DMS53 (cell line): ENCODE data around the gene RAB11FIP4.

Source experiments
- DNase-seq: peaks from one replicate; lab custom pipeline; 2025; lab: John Stamatoyannopoulos, UW

Gene RAB11FIP4

DNA sequence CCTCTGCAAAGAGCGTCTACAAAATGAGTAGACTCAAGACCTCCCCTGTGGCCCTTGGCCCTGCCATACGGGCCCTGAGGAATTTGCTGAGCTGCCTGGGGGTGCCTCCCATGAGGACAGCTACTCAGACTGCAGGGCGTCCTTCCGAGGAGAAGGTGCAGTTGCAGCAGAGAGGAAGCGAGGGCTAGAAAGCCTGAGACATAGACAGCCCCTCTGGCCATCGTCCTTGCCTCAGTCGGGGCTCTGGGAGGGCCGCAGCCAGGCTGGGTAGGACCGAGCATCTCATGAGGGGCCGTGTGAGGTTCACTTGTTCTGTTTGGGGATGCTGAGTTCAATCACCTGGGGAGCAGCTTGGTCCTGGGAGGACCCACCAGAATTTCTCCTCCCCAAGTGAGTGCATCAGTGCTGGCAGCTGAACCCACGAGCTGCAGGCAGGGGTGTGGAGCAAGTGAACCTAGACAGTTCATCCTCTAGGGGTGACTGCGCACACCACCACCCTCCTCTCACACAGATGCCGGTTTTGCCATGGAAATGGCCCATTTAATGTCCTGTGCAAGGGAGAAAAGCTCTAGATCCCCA is 20.3 kb downstream of the RAB11FIP4 start:
- no peak for DNase-seq

DNA sequence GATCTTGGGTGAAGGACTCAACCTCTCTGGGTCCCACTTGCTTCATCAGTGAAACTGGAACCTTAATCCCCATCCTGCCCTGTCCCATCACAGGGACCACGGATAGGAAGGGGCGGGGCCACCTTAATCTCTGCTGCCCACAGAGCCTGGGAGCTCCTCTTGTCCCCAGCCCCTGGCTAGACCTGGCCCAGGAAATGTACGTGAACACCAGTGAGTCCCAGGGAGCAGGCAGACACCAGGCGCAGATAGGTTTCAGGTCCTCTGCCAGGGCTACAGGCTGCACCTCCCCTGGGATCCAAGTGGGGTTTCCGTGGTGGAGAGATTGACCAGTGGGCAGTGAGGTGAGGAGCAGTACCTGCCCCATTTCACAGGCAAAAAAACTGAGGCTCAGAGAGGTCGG is 21.0 kb downstream of the RAB11FIP4 start:
- DNase-seq = no peak

DNA sequence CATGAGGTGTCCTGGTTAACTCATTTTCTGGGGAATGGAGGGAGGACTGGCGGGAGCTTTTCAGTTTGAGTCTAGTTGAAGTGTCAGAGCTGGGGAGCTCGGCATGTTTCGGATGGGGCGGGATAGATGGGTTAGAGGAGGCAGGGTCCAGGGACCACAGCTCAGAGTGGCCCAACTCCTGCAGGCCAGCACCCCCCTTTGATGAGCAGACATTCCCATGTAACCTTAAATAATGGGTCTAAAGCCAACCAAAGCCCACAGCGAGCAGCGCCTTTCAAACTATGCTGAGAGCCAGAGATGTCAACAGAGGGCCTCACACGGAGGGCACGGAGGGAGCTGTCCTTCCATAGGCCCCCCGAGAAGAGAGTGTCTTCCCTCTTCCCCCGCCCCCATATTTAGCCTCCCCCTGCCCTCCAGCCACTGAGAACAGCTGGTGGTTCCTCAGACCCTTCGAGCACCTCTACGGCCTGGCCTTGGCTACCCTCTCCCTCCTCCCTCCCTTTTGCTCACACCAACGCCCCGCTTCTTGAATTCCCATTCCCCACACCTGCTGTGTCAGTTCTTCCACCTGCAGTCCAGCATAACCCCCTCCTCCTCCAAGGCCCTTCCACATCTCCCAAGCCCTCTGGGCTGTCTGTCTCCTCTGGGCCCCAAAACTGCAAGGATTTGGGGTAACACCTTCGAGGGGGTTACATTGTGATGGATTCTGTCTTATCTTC is 21.8 kb downstream of the RAB11FIP4 start:
- DNase-seq = no peak

DNA sequence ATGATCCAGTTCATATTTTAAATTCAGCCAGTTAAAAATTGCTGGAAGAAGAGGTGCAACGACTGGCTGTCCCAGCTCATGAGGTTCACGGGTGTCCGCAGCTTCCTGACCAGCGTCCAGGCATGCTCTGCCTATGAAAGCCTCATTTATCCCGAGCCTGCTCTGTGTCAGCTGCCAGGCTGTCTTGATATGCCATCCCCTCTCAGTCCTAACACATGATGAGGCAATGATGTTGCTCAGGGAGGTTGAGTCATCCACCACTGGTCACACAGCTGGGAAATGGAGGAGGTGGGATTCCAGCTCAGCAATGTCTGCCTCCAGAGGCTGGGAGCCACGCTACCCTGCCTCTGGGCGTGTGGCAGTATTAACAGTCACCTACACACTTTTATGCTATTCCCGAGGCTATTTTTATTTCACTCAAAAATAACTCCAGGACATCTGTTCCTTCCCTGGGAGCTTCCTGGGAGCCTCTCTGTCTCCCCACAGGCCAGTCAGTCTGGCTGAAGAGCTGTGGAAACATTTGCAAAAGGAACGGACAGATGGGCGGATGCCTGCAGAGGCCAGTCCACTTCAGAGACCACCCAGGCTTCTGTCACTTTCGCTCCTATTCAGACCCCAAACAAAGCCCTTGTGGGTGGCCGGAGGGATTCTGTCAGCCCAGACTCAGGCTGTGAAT is 22.5 kb downstream of the RAB11FIP4 start:
- DNase-seq = no peak

DNA sequence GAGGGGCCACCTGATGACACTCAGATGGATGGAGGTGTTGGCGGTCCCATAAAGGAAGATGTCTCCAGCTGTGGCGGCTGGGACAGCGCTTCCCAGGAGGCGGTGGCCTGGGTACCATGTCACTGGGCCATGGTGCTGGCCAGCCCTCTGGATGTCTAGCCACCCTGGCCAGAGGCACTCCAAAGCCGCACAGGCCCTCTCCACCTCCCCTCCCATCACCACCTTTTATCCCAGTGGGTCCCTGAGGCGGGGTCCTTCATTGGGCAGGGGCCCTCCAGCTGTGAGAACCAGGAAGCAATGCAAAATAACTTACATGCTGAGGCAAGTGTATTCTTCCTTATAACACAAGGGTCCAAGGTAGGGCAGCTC is 23.1 kb downstream of the RAB11FIP4 start:
- DNase-seq = no peak

DNA sequence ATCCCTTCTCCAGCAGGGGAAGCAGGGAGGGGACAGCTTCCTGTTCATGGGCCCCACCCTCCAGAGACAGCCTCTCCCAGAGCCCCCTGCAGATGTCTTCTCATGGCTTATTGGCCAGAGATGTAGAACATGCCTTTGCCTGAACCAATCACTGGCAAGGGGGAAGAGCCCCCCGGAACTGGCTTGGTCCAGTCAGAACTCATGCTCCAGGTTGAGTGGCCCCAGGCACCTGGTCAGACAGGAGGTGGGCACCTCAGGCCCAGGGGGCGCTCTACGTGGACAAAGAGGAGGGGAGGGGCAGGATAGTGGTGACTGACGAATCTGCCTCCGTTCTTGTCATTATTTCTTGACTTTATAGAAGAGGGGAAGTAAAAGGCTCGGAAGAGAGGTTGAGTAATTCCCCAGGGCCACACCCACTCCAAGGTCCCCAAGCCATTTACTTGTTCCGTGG is 23.6 kb downstream of the RAB11FIP4 start:
- DNase-seq = no peak

DNA sequence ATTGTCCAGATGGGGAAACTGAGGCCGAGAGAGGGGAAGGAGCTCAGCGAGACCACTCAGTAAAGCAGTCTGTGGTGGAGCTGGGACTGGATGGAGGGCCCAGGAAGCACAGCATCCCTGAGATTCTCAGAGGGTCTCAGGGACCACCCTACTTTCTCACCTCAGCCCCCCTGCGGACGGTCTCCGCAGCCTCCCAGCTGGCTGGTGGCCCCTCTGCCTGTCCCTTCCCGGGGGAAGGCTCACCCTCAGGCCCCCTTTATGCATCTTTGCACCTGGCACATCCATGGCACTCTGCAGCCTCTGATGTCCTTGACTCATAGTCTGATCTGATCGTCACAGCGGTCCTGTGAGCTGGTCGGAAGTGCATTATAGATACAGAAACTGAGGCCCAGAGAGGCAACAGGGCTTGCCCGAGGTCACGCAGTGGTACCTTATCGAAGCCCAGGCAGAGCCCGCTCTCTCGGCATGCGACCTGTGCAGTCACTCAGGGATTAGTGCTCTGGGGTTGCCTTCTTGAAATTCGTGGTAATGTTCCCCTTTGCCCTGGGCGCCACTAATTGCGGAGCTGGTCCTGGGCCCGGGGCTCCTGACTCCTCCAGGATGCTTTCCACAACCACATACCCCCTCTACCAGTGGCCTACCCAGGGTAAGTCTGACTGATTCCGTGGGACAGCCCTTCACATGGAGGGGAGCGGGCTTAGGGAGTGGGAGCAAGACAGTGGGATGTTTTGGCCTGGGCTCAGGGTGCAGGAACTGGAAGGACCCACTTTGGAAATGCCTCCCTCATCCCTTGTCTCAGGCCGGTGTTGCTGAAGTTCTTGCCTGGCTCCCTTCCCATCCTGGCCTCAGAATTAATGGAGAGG is 24.4 kb downstream of the RAB11FIP4 start:
- no peak for DNase-seq

DNA sequence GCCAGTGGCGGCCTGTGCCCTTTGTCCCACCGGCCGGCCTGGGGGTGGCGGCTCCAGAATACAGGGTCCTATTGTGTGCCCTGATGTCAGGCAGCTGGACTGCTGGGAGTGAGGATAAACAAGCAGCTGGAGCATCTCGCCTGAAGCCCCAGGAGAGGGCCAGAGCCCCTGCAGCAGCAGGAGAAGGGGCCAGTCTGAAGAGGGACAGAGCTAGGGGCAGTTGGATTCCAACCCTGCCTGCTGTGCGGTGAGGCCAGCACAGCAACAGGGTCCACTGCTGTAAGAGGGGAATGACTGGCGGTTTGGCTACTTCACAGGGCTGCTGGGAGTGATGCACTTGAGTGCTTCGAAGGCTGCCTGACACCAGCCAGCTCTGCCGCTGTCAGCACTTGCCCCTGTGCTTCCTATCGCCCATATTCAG is 25.0 kb downstream of the RAB11FIP4 start:
- no peak for DNase-seq

DNA sequence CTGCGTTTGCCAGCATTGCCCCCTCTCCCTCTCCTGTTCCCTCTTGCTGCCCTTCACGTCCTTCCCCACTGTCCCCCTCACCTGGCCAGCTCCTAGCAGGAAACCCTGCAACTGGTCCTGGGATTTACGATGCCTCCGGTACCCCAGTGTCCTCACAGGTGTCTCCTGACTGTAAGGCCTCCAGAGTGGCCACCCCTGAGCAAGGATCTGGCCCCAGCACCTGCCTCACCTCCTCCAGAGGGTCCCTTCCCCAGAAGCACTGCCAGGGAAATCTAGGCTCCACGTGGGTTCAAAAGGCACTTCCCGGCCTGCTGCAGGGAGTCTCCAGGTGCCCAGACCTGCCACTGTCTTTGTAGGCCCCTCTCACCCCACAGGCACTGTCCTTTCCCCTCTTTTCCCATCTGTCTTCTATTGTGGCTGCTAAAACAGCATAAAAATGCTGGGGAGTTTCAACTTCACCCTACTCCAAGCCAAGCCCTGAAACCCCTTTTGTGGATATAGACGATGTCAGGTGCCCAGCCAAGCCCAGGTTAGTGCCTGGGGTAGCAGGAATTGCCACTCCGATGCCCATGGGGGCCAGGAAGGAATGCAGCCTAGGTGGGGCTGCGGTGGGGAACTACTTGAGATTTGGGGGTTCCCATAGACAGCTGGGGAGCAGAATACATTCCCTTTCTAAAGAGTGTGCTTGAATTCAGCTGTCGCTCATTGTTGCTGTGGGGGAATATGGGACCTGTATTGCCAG is 25.7 kb downstream of the RAB11FIP4 start:
- no peak for DNase-seq

DNA sequence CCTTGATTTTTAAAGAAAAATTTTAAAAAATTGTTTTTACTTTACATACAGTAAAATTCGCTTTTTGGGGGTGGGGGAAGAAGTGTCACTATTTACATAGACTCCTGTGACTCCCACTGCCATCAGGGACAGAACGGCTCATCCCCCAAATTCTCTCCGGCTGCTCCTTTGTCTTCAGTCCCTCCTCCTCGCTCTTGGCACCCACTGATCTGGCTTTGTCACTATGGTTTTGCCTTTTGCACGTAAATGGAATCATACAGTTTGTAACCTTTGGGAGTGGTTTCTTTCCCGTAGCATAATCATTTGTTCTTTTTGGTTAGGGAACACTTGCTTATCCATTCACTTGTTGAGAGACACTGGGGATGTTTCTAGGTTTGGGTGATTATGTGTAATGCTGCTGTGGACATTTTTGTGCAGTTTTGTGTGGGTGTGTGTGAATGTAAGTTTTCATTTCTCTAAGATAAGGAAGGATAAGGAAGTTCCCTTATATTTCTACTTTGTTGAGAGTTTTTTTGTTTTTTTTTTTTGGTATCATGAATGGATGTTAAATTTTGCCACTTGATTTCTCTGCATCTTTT is 27.4 kb downstream of the RAB11FIP4 start:
- no peak for DNase-seq

DNA sequence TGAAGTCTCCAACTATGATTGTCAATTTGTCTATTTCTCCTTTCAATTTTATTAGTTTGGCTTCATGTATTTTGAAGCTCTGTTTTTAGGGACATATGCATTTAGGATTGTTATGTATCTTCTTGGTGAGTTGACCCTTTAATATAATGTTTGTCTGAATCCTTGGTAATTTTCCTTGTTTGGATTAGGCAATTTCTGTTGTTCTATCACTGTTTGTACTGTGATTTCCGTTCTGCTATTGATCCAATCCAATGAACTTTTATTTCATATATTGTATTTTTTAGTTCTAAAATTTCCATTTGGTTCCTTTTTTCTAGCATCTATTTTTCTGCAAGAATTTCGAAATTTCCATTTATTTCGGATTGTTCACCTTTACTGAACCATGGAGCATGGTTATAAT is 31.0 kb downstream of the RAB11FIP4 start:
- DNase-seq = no peak

DNA sequence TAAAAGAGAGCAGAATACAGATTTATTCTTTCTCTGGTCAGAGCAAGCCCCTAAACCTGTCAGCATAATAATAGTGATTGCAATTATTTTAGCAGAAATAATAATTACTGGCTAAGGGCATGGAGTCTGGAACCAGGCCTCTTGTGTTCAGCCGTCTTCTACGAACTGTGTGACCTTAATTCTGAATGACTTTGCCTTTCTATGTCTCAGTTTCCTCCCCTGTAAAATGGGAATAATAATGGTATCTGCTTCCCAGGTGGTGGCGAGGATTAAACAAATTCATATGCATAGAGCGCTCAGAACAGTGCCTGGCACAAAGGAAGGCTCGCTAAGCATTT is 33.4 kb downstream of the RAB11FIP4 start:
- DNase-seq = no peak

DNA sequence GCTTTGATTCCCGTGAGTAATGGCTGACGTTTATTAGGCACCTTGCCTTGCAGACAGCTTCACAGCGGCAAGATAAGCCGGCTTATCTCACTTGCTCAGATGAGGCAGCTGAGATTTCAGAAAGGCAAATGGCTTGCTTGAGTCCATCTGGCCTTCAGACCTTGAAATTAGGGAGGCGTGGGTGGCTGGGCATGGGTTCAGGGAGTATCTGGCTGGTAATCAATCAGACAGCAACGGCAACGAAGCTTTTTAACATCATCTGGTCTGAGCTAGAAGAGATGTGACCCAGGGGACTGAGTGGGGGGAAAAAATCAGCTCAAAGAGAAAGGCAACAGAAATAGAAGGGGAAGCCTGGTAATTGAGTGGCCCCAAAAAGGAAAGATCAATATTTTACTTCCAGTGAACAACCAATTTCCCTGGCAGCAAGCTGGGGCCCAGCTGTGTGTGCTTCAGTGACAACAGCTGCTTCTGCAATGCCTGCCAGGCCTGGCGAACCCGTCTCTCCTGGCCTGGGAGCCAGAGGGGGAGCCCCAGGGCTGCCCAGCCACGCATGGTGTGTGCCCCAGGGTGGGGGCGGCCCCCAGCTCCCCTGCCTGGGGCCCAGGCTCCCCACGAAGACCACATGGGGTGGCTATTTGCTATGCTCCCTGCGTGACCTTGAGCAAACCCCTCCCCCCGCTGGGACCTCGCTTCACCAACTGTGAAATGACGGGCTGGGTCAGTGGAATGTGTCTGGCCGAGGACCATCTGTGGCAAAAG is 34.0 kb downstream of the RAB11FIP4 start:
- no peak for DNase-seq

DNA sequence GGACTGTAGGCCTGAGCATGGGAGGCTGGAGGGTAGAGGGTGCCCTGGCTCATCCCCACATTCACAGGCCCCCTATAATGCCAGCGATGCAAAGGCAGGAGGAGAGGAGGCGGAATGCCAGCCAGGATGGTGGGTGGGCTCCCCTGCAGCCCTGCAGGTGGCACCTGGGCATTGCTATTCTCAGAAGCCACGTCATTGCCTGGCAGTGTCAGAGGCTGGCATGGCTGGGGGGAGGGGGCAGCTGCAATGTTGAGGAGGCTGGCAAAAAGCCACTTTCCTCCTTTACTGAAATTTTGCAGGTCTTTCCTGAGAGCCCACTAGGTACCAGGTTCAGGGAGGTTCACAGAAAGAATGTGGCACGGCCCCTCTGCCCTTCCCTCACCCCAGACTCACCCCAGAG is 36.2 kb downstream of the RAB11FIP4 start:
- no peak for DNase-seq

DNA sequence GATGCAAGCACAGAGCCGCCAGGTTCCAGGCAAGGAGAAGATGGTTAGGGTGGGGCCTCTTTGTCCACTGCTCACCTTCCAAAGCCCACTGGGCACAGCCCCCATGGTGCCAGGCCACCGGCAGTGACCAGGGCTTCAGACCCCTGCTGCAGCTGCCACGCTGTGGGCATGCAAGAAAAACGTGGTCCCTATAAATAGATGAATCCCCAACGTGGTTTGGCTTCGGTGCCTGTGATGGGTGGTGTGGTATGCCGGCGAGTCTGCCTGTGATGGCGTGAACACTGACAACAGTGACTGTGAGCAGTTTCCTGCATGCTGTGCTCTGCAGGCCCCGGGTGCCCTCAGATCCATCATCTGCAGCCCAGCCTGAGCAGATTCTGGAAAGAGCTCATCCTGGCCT is 36.6 kb downstream of the RAB11FIP4 start:
- no peak for DNase-seq

DNA sequence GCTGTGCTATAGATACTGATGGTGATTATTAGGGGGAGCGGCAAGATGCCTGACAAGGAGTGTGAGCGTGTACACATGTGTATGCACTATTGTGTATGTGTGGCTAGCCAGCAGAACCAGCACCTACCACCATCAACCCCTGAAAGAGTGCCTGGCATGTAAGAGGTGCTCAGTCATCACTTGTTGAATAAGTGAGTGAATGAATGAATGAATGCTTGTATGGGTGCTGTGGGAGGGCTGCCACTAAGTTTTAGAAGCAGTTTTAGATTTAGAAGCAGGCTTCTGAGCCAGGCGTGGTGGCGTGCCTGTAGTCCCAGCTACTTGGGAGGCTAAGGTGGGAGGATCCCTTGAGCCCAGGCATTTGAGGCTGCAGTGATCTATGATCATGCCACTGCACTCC is 37.0 kb downstream of the RAB11FIP4 start:
- DNase-seq = no peak

DNA sequence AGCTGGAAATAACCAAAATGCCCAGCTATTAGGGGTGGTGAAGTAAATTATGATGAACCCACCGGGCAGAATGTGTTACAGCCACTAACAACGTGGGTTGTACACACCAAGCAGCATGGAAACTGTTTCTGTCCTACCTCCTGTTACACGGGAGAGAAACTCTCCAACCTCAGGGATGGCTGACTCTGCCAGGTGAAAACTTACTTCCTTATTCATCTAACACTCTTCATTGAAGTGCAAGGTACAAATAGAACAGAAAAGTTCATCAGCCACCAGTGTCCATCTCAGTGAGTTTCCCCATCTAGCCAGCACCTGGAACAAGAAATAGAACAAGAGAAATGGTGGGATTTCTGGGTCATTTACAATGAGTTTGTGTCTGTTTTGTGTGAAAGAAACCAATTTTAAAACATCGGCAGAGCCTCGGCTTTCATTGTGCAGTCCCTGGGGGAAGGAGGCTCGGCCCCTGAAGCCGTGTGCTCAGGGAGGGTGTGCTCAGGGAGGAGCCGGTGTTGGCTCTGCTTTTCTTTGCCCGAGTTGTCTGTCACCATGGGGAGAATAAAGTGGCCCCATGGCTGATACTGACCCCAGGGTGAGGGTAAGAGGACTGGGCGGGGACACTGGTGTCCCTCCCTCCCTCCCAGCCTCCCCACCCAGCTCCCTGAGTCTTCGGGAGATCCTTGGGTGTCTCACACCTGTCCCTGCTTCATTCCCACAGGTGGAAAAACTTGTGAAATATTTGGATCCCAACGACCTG is 39.8 kb downstream of the RAB11FIP4 start:
- peak; percentile 44 for DNase-seq

DNA sequence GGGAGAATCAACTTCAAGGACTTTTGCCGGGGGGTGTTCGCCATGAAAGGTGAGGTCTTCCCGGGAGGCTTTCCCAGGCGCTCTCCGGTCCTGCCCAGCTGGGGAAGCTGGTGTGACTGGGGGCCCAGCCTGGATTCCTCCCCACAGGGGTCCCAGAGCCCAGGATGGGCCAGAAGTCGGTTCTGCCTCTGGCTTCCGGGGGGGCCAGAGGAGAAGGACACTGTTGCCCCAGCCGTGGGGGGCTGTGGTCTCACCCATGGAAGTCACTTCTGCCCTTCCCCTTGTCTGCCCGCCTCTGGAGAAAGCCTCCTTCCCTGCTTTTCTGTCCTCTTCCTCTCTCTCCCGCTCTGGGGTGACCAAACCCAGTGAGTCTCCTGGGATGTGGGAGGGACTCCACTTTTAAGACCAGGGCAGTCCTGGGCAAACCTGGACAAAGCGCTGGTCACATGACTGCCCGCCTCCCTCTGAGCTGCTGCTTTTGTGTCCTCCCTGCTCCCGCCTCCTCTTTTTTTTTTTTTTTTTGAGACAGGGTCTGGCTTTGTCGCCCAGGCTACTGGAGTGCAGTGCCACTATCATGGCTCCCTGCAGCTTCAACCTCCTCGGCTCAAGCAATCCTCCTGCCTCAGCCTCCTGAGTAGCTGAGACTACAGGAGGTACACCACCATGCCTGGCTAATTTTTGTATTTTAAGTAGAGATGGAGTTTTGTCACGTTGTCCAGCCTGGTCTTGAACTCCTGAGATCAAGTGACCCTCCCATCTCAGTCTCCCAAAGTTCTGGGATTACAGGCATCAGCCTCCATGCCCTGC is 40.6 kb downstream of the RAB11FIP4 start:
- peak; percentile 78 for DNase-seq

DNA sequence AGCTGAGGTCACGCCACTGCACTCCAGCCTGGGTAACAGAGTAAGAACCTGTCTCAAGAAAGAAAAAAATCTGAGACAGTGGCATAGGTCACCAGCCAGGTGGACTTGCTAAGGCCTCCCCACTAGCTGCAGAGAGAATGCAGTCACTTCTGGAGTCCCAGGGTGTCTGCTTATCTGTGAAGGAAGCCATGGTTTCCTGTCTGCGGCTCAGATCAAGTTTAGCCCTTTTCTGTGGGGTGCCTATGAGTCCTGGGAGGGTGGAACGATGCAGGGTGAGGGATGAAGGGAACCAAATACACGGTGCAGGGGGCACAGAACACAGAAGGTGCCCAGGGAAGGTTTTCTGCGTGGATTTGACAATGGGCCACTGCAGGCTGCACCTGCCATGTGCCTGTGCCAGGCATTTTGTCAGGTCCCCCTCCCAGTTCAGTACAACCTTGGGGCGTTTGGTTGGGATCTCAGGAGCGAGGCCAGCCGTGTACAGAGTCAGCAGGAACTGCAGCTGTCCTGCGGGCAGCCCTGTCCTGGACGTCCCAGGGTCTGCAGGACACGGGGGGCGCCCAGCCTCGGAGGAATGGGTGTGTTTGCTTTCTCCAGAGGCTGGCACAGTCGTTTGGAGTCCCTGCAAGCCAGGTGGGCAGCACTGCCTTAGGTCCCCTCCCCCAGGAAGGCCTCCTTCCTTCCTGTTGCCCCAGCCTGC is 41.8 kb downstream of the RAB11FIP4 start:
- DNase-seq = no peak
